Karpas-422 (cell line): ENCODE measurements around the gene SYMPK. TPM values are rescaled to one million over a fixed set of nuclear protein-coding genes. Genes with fewer than 3 reads are reported as not detected.
A peak's percentile ranks its signal among the peaks of the same experiment; 100 is the strongest.
"Not testable (repeated sequence)": the region's sequence is repeated elsewhere in the genome, so short reads cannot be mapped to it uniquely, and the experiment has no call there.

Source experiments
- DNase-seq: peaks from one replicate; pipeline ENCODE4 v3.0.0-alpha.2; 2015
- H2AFZ ChIP-seq: fragments of 200-600 bp; sonication (generic); 2 replicates; pipeline ENCODE4 v1.6.1; 2014; ENCODE audit warnings: antibody characterized with exemption, low read length, mixed read lengths
- H3K27ac ChIP-seq: fragments of 200-600 bp; sonication (generic); 2 replicates; pipeline ENCODE4 v1.5.1; 2014; ENCODE audit warnings: mild to moderate bottlenecking, low read length, moderate library complexity
- H3K27me3 ChIP-seq: fragments of 200-600 bp; sonication (generic); 2 replicates; pipeline ENCODE4 v1.6.1; 2014; ENCODE audit warnings: low read length, mixed read lengths
- H3K36me3 ChIP-seq: fragments of 200-600 bp; sonication (generic); 2 replicates; pipeline ENCODE4 v1.6.1; 2014; ENCODE audit warnings: low read length, mixed read lengths; ENCODE audit not compliant: insufficient read depth
- H3K4me1 ChIP-seq: fragments of 200-600 bp; sonication (generic); 2 replicates; pipeline ENCODE4 v1.6.1; 2014; ENCODE audit warnings: mild to moderate bottlenecking, low read length, mixed read lengths
- H3K4me2 ChIP-seq: fragments of 200-600 bp; sonication (generic); 2 replicates; pipeline ENCODE4 v1.6.1; 2014; ENCODE audit warnings: low read length, low read depth, mild to moderate bottlenecking; ENCODE audit not compliant: poor library complexity, severe bottlenecking
- H3K4me3 ChIP-seq: fragments of 200-600 bp; sonication (generic); 2 replicates; pipeline ENCODE4 v1.5.1; 2014; ENCODE audit warnings: mild to moderate bottlenecking, antibody characterized with exemption, low read length, mixed read lengths
- H3K79me2 ChIP-seq: fragments of 200-600 bp; sonication (generic); 2 replicates; pipeline ENCODE4 v1.6.1; 2014; ENCODE audit warnings: mild to moderate bottlenecking, low read length, mixed read lengths
- H3K9ac ChIP-seq: fragments of 200-600 bp; sonication (generic); 2 replicates; pipeline ENCODE4 v1.6.0; 2014; ENCODE audit warnings: low read length
- H3K9me2 ChIP-seq: fragments of 200-600 bp; sonication (generic), shearing (Covaris generic); replicated peaks from 2 replicates; pipeline ENCODE4 v1.6.0; 2014; ENCODE audit warnings: mild to moderate bottlenecking, low read length, moderate library complexity; ENCODE audit not compliant: insufficient read depth
- H3K9me3 ChIP-seq: fragments of 300-700, 200-600 bp; sonication (generic); 2 replicates; pipeline ENCODE4 v1.6.1; 2014; ENCODE audit warnings: low read length, mixed read lengths
- H4K20me1 ChIP-seq: fragments of 200-600 bp; sonication (generic); 2 replicates; pipeline ENCODE4 v1.6.1; 2014; ENCODE audit warnings: mild to moderate bottlenecking, antibody characterized with exemption, low read length, low read depth; ENCODE audit not compliant: insufficient read depth
- total RNA-seq: library from RNA; depleted of rRNA; stranded (reverse); fragments of >200 nt; shearing (Covaris generic); gene quantifications from 2 replicates; pipeline ENCODE4 v1.2.3, GENCODE V29; 2014; ENCODE audit warnings: low replicate concordance

The SYMPK gene
- total RNA-seq, 1 experiment from 2014 or later: 28.3 TPM

GRCh38 chr19:45804140-45804958 lies 58.6 kb downstream of the SYMPK start:
- Histone ChIP-seq H3K36me3 (no peaks in the 10 kb centered on the region), H3K9ac (no peak overlapping the region), H3K27me3 (no peaks in the 10 kb centered on the region), H3K4me1 (no peaks in the 10 kb centered on the region; the same call in 1 of the 2 replicates), H3K9me3 (no peaks in the 10 kb centered on the region), H2AFZ (no peak overlapping the region), H3K79me2 (no peaks in the 10 kb centered on the region), H3K4me3 (no peak overlapping the region), H3K27ac (no peak overlapping the region), H3K4me2 (no peak overlapping the region), H4K20me1 (no peaks in the 10 kb centered on the region), H3K9me2 (no peaks in the 10 kb centered on the region)
- no peak for DNase-seq

GRCh38 chr19:45801603-45802175 lies 61.3 kb downstream of the SYMPK start:
- Histone ChIP-seq H3K9me2 (no peaks in the 10 kb centered on the region), H3K27me3 (no peaks in the 10 kb centered on the region), H3K4me1 (no peaks in the 10 kb centered on the region; the same call in 1 of the 2 replicates), H3K36me3 (no peaks in the 10 kb centered on the region), H3K9me3 (no peaks in the 10 kb centered on the region), H3K4me2 (no peak overlapping the region), H3K27ac (no peak overlapping the region), H2AFZ (no peak overlapping the region), H3K9ac (no peak overlapping the region), H3K79me2 (no peaks in the 10 kb centered on the region), H4K20me1 (no peaks in the 10 kb centered on the region), H3K4me3 (no peak overlapping the region)
- no peak for DNase-seq

- DNase-seq: no peak
- no peak overlapping the region for H3K9ac ChIP-seq
- no peak overlapping the region for H3K27ac ChIP-seq
- H3K79me2 ChIP-seq: no peaks in the 10 kb centered on the region
- no peaks in the 10 kb centered on the region for H3K36me3 ChIP-seq
- no peak overlapping the region for H3K4me2 ChIP-seq
- H4K20me1 ChIP-seq: no peaks in the 10 kb centered on the region
- H2AFZ ChIP-seq: no peak overlapping the region
- no peak overlapping the region for H3K4me3 ChIP-seq
- no peaks in the 10 kb centered on the region; the same call in 1 of the 2 replicates for H3K4me1 ChIP-seq
- H3K9me2 ChIP-seq: no peaks in the 10 kb centered on the region
- H3K9me3 ChIP-seq: no peaks in the 10 kb centered on the region
- no peaks in the 10 kb centered on the region for H3K27me3 ChIP-seq
These were observed 62.8 kb downstream of the SYMPK start for GRCh38 chr19:45800070-45800553.

GRCh38 chr19:45799541-45799940 lies 63.4 kb downstream of the SYMPK start:
- not testable (repeated sequence) for H3K9ac ChIP-seq

GRCh38 chr19:45798995-45799517 lies 63.9 kb downstream of the SYMPK start:
- Histone ChIP-seq H3K36me3 (no peaks in the 10 kb centered on the region), H3K79me2 (no peaks in the 10 kb centered on the region), H3K9ac (no peak overlapping the region), H3K27me3 (no peaks in the 10 kb centered on the region), H3K4me3 (no peak overlapping the region), H3K27ac (no peak overlapping the region), H3K4me2 (no peak overlapping the region), H3K9me2 (no peaks in the 10 kb centered on the region), H4K20me1 (no peaks in the 10 kb centered on the region), H2AFZ (no peak overlapping the region), H3K4me1 (no peaks in the 10 kb centered on the region; the same call in 1 of the 2 replicates), H3K9me3 (no peaks in the 10 kb centered on the region)
- DNase-seq: peak; percentile 79

More at GRCh38 chr19:45799541-45799940, 63.4 kb downstream of the SYMPK start:
- not testable (repeated sequence) for H3K4me1 ChIP-seq, H2AFZ ChIP-seq, H3K4me2 ChIP-seq, H3K27ac ChIP-seq, H3K79me2 ChIP-seq, H3K36me3 ChIP-seq, DNase-seq, H3K4me3 ChIP-seq, H3K27me3 ChIP-seq, H3K9me3 ChIP-seq, H3K9me2 ChIP-seq, H4K20me1 ChIP-seq

- peaks cover 20% of the 10 kb centered on the region for H3K4me1 ChIP-seq
- no peaks in the 10 kb centered on the region for H3K9me3 ChIP-seq
- H3K79me2 ChIP-seq: peaks cover 20% of the 10 kb centered on the region
- no peaks in the 10 kb centered on the region for H3K9me2 ChIP-seq
- H3K36me3 ChIP-seq: peaks cover 4% of the 10 kb centered on the region; the same call in 1 of the 2 replicates
- no peak overlapping the region for H2AFZ ChIP-seq
- no peak for DNase-seq
- no peak overlapping the region for H3K9ac ChIP-seq
- H3K27me3 ChIP-seq: no peaks in the 10 kb centered on the region
- 0 out of 2 replicates have a peak, but pooled peaks cover 8% of the 10 kb centered on the region for H4K20me1 ChIP-seq
- no peak overlapping the region for H3K4me2 ChIP-seq
- H3K27ac ChIP-seq: no peak overlapping the region
- H3K4me3 ChIP-seq: no peak overlapping the region
These were observed 68.3 kb downstream of the SYMPK start for GRCh38 chr19:45794627-45795026.

- peaks cover 20% of the 10 kb centered on the region for H3K4me1 ChIP-seq
- H3K9me3 ChIP-seq: no peaks in the 10 kb centered on the region
- no peak overlapping the region for H3K27ac ChIP-seq
- no peaks in the 10 kb centered on the region for H3K9me2 ChIP-seq
- no peak overlapping the region for H3K4me3 ChIP-seq
- peaks cover 11% of the 10 kb centered on the region; the same call in 1 of the 2 replicates for H3K36me3 ChIP-seq
- H4K20me1 ChIP-seq: 0 out of 2 replicates have a peak, but pooled peaks cover 8% of the 10 kb centered on the region
- no peak overlapping the region for H3K9ac ChIP-seq
- no peak overlapping the region for H3K4me2 ChIP-seq
- no peak for DNase-seq
- no peak overlapping the region for H2AFZ ChIP-seq
- no peaks in the 10 kb centered on the region for H3K27me3 ChIP-seq
- H3K79me2 ChIP-seq: peaks cover 27% of the 10 kb centered on the region
These were observed 69.1 kb downstream of the SYMPK start for GRCh38 chr19:45793876-45794275.

GRCh38 chr19:45793178-45793564 lies 69.8 kb downstream of the SYMPK start:
- no peak overlapping the region for H3K4me2 ChIP-seq

More at GRCh38 chr19:45793178-45793564, 69.8 kb downstream of the SYMPK start:
- H3K79me2 ChIP-seq: peaks cover 27% of the 10 kb centered on the region
- no peak overlapping the region for H3K9ac ChIP-seq
- H3K4me3 ChIP-seq: peak overlapping the region; percentile 36; the same call in 1 of the 2 replicates
- no peaks in the 10 kb centered on the region for H3K27me3 ChIP-seq
- no peaks in the 10 kb centered on the region for H3K9me2 ChIP-seq
- H4K20me1 ChIP-seq: 0 out of 2 replicates have a peak, but pooled peaks cover 8% of the 10 kb centered on the region
- no peak overlapping the region for H2AFZ ChIP-seq
- no peak for DNase-seq
- H3K27ac ChIP-seq: no peak overlapping the region
- H3K36me3 ChIP-seq: peaks cover 12% of the 10 kb centered on the region; the same call in 1 of the 2 replicates
- H3K9me3 ChIP-seq: no peaks in the 10 kb centered on the region
- H3K4me1 ChIP-seq: peaks cover 20% of the 10 kb centered on the region
